GM21390 (cell line): ENCODE results near the gene BIK.
A peak's percentile ranks its signal among the peaks of the same experiment; 100 is the strongest.
"Not testable (repeated sequence)": the region's sequence is repeated elsewhere in the genome, so short reads cannot be mapped to it uniquely, and the experiment has no call there.

Experiments
- ATAC-seq: cut with Tn5 transposase; IDR thresholded peaks from one replicate; pipeline ENCODE4 v1.9.1; 2021; ENCODE audit not compliant: unreplicated experiment

BIK gene

GRCh38 chr22:43134553-43134952 lies 24.0 kb downstream of the BIK start:
- ATAC-seq: no peak

GRCh38 chr22:43135565-43135964 lies 25.0 kb downstream of the BIK start:
- no peak for ATAC-seq

DNA sequence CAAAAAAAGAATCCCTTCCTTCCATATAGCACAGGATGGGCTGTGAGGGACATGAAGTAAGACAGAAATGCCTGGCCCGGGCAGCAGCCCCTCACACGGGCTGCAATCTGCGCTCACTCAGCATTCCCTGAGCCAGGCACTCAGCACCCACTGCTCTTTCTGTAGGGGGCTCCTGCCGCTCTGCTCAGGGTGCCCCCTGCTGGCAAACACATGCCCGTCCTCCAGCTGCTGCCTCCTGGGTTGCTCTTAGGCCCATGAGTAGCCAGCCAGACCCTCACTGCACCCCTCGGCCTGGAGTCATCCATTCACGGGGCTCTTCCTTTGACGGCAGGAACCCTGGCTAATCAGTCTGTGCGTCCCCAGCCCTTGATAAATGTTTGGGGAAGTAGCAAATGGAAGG lies 25.7 kb downstream of the BIK start:
- ATAC-seq: no peak

DNA sequence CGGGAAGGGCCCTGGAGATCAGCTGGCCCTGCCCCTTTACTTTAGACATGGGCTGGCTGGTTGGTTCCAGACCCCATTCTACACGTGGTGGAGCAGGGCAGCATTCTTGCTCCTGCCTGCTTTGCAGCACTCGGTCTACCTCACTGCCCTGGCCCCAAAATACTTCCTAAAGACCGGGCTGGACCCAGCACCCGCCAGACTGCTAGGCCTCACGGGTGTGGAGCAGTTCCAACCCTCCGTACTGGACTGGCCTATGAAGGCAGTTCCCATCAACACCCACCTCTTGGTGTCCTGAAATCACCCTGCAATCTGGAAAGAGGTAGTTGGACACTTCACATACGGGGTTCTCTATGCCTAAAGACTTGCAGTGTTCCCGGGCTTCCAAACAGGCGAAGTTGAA lies 26.3 kb downstream of the BIK start:
- no peak for ATAC-seq

DNA sequence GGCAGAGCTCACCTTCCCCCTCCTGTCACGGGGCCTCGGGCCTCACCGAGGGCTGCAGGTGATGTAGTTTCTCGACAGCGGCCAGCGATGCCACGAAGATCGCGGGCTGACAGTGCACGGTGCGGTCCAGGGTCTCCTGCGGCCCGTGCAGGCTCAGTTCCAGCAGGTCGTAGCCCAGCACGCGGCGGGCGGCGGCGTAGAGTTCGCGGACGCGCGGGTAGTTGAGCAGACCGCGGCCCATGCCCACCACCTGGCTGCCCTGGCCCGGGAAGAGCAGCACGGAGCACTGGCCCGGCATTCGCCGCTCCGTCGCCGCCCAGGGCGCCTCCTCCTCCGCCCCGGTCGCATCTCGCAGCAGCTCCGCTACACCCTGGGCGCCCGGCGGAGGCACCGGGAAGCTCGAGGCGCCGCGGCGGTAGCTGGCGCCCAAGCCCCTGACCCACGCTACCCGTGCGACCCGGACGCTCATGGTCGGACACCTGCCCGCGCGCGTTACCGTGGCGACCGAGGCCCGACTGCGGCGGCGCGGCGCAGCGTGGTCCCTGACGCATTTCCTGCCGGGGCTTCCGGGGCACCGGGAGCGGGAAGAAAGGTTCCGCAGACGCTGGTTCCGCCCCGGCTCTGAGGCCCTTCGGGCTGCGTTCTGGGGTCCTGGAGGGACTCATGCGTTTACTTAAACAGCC lies 32.5 kb downstream of the BIK start, which contains the start of gene MCAT:
Gene MCAT (minus strand): TSS at position 519 of the 683 bp plus-strand sequence. CDS start 50 bp downstream, at position 469.
- ATAC-seq: peak; percentile 59

DNA sequence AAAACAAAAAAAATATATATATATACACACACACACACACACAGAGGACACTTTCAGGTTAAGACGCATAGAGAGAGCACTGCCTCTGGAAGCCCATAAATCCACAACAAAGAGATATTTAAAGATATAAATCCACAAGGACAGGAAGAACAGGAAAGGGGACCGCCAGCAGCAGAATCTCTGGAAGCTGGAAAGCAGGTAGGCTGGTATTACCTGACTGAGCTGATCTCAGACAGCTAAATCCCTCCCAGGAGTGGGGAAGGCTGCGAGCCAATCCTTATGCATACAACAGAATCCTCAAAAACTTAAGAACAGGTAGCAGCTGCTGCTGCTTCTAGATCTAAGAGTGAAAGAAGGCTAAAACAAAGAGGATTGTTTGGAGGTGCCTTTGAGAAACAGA lies 34.4 kb downstream of the BIK start:
- no peak for ATAC-seq

DNA sequence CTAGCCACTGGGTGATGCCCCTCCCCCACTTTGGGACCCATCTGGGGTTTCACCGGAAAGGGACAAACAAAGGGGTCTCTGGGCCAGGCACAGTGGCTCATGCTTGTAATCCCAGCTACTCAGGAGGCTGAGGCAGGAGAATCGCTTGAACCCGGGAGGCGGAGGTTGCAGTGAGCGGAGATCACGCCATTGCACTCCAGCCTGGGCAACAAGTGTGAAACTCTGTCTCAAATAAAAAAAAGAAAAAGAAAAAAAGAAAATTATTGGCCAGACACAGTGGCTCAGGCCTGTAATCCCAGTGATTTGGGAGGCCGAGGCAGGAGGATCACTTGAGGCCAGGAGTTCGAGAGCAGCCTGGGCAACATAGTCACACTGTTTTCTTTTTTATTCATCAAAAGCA lies 34.8 kb downstream of the BIK start:
- not testable (repeated sequence) for ATAC-seq

DNA sequence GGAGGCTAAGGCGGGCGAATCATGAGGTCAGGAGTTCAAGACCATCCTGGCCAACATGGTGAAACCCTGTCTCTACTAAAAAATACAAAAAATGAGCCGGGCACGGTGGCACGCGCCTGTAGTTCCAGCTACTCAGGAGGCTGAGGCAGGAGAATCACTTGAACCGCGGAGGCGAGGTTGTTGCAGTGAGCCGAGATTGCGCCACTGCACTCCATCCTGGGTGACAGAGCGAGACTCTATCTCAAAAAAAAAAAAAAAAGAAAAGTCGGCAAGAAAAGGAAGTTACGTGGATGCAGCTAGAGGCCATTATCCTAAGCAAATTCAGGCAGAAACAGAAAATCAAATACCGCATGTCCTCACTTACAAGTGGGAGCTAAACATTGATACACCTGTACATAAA lies 35.8 kb downstream of the BIK start:
- ATAC-seq: not testable (repeated sequence)

DNA sequence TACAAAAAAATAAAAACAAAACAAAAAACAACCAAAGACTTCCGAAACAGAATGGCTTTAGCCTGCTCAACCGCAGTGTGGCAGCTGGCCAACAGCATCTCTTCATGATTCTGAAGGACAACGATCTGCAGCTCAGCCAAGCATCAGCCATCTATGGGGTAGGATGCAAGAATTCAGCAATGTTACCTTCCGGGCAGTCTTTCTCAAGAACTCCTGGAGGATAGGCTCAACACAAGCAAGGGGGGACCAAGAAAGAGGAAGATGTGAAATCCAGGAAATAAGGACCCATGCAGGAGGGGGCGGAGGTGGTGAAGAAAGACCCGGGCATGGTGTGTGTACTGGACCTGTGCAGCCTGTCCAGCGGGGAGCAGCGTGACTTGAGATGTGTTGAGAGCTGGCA lies 37.3 kb downstream of the BIK start:
- no peak for ATAC-seq

DNA sequence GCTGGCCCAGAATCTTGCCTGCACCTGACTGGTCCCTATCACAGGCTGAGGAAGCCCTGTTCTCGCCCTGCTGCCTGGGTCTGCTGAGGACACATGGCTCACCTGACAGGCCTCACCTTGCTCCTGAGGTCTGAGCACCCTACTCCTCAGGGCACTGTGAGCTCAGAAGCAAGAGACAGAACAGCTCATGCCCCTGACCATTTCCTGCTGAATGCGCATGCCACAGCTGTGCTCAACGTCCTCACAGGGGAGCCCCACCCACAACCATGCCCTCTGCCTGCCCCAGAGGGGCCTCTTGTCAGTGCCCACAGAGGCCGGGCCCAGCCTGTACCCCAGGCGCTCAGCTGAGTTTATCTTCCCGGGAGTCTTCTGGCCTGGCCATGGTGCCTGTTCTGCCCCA lies 38.0 kb downstream of the BIK start:
- no peak for ATAC-seq

DNA sequence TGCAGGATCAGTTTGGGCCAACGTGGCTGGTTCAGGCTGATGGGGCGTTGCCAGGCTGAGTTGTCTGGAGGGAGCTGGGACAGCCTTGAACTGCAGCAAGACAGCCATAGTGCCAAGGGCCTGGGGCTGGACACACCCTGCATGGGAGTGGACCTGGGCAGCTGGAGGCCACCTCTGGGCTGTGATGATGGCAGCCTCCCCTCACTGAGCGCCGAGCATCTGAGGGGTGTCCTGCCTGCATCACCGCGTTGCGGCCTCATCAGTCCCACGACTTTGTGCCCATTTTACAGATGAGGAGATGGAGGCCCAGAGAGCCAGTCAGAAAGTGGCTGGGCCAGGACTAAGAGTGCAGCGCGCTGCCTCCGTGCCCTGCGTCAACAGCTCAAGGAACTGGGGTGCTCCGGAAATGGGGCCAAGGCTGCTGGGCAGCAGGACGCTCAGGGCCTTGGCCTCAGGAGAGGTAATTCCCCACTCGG lies 40.2 kb downstream of the BIK start:
- no peak for ATAC-seq

- no peak for ATAC-seq
Measured at GRCh38 chr22:43151251-43152002, 40.9 kb downstream of the BIK start, which contains the start of gene TSPO. Gene TSPO (plus strand): TSS chr22:43151559. CDS start chr22:43159239, 7,680 bp downstream.

GRCh38 chr22:43152003-43152356 lies 41.4 kb downstream of the BIK start:
- no peak for ATAC-seq

GRCh38 chr22:43152357-43153071 lies 42.0 kb downstream of the BIK start:
- ATAC-seq: no peak

DNA sequence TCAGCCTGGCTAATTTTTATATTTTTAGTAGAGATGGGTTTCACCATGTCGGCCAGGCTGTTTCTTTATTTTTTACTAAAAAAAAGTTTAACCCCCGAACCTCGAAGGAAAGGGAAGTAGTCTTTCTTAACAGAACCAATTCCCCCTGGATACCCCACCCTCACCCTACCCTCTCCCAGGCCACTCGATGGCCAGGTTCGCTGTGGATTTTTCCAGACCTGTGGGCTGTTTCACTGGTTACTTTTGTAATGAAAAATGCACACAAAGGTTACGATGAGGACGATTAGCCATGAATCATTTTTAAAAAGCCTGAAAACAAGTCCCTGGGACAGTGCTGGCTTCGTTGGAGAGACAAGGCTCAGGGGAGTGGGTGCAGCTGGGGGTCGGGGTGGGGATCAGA lies 43.3 kb downstream of the BIK start:
- ATAC-seq: no peak

DNA sequence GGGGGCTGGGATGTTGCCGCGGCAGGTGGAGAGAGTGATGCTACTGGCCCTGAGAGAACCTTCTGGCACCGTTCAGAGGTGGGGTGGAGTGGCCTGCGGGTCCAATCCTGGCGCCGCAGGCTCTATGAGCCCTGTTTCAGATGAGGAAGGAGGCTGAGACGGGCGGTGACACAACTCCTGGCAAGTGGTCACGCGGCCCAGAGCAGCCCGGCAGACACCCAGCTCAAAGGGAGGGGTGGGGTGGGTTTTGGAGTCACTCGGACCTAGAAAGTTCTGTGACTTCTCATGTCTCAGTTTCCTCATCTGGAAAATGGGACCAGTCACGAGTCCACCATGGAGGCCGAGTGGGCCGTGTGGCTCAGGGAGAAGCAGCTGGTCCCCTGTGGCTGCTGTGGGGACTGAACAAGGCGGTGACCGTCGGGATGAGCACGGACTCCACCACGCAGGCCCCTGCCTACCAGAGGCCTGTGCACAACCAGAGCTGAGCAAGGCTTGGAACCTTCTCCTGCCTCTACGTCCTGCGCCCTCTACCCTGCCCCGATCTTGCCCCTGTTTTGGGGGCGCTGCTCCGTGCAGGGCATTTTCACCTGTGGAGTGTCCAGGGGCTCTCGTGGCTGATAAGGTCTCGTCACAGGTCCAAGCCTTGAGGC lies 44.5 kb downstream of the BIK start:
- ATAC-seq: no peak

- ATAC-seq: no peak
Measured at GRCh38 chr22:43155789-43156188, 45.2 kb downstream of the BIK start.

DNA sequence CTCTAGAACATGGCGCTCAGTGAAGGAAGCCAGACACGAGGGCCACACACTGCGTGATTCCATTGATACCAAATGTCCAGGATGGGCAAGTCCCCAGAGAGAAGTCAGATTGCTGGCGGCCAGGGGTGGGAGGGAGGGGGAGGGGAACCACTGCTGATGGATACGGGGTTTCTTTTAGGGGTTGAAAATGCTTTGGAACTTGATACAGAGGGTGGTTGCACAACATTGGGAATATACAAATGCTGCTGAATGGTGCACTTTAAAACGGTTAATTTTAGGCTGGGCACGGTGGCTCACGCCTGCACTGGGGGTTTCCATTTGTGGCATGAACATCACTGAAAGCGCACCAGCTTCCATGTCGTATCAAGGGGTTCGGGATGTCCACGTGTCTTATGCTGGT lies 45.9 kb downstream of the BIK start:
- ATAC-seq: no peak

GRCh38 chr22:43157874-43158546 lies 47.5 kb downstream of the BIK start:
- ATAC-seq: no peak

DNA sequence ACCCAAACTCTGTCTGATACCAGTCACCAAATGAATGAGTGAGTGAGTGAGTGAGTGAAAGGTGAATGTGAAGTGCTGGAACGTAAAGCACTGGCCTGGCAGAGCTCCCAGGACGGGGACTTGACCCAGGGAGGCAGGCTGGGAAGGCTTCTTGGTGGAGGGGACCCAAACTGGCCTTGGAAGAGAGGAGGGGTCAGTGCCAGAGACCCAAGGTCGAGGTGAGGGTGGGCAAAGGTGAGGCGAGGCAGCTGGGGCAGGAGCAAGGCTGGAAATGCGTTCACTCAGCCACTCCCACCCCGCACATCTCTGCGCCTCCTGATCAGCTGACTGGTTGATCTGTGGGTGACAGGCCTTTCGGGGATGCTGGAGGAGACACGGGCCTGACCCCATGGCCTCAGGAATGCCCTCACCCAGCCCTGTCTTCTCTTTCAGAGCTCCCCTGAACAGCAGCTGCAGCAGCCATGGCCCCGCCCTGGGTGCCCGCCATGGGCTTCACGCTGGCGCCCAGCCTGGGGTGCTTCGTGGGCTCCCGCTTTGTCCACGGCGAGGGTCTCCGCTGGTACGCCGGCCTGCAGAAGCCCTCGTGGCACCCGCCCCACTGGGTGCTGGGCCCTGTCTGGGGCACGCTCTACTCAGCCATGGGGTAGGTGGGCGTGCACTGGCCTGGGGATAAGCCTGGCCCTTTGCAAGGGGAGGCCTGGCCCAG lies 48.4 kb downstream of the BIK start:
- no peak for ATAC-seq
